Activated T-helper 1 cell treated with anti-CD3 and anti-CD28 coated beads, Interleukin-12 subunit alpha, Interleukin-12 subunit beta, Interleukin-2, Interleukin-4 antibody, amounts not matched to agents 30 ng/mL and 10 ng/mL and 1 ng/mL, durations not matched to agents 14 hours and 24 hours and 36 hours (primary cell): Measurements from ENCODE around the gene TTLL5. TPM values are rescaled to one million over a fixed set of nuclear protein-coding genes. Genes with fewer than 3 reads are reported as not detected.
"Not testable (repeated sequence)": the region's sequence is repeated elsewhere in the genome, so short reads cannot be mapped to it uniquely, and the experiment has no call there.

Experiments
- DNase-seq: peaks from one replicate; pipeline ENCODE4 v3.0.0; 2021; ENCODE audit warnings: low spot score
- H3K27ac Mint-ChIP-seq: one replicate; pipeline ENCODE4 v1.8.0; 2021; ENCODE audit warnings: mild to moderate bottlenecking, mixed read lengths
- H3K27me3 Mint-ChIP-seq: one replicate; pipeline ENCODE4 v1.8.0; 2022; ENCODE audit warnings: mild to moderate bottlenecking, moderate library complexity, mixed read lengths; ENCODE audit not compliant: insufficient read depth
- H3K36me3 Mint-ChIP-seq: one replicate; pipeline ENCODE4 v1.8.0; 2021; ENCODE audit warnings: low read depth, mixed read lengths
- H3K4me1 Mint-ChIP-seq: one replicate; pipeline ENCODE4 v1.8.0; 2021; ENCODE audit warnings: low read depth, mixed read lengths
- H3K4me3 Mint-ChIP-seq: one replicate; pipeline ENCODE4 v1.8.0; 2021; ENCODE audit warnings: mild to moderate bottlenecking, moderate library complexity, mixed read lengths
- H3K9me3 Mint-ChIP-seq: one replicate; pipeline ENCODE4 v1.8.0; 2021; ENCODE audit warnings: mixed read lengths
- intact Hi-C: fragments of 100-400 bp; cut with micrococcal nuclease; formaldehyde crosslinking; loops from one replicate; pipeline ENCODE4 v1.15.1; 2024
- total RNA-seq: library from RNA; stranded (reverse); gene quantifications from 2 replicates; pipeline ENCODE4 v1.2.3, GENCODE V29; 2022

The TTLL5 gene
- total RNA-seq, 1 donor from 2014 or later: 36.2 TPM

DNA sequence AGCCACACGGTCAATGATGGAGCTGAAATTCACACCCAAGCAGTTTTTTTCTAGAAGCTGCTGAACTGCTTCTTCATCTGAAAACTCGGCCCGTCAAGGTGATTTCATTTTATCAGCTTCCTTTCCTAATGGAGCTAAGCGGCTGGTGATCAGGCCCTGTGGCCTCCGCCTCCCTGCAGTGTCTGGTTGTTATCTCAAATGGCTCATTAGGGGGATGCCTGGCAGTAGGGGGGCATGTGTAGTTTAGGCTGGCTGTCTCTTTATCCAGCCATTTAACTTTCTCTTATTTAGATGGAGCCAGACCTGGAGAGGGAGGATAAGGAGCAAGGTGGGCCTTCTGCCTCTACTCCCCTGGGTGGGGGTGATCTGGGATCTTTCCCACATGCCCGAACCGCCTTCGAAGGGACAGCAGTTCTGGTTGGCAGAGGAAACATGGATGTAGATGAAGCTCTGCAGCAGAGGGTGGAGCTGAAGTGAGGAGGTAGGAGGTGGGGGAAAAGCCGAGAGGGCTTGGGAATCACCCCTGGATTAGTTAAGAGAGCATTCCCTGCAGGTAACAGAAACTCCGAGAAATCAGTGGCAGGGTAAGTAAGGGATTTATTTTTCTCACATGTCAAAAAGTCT, 256.4 kb downstream of the TTLL5 start:
- Mint-ChIP-seq H3K27me3 (no peaks in the 10 kb centered on the region), H3K27ac (no peak overlapping the region), H3K4me3 (no peak overlapping the region), H3K36me3 (peaks cover 4% of the 10 kb centered on the region), H3K4me1 (no peaks in the 10 kb centered on the region), H3K9me3 (no peaks in the 10 kb centered on the region)
- DNase-seq: no peak
- intact Hi-C loops: no loop called here

DNA sequence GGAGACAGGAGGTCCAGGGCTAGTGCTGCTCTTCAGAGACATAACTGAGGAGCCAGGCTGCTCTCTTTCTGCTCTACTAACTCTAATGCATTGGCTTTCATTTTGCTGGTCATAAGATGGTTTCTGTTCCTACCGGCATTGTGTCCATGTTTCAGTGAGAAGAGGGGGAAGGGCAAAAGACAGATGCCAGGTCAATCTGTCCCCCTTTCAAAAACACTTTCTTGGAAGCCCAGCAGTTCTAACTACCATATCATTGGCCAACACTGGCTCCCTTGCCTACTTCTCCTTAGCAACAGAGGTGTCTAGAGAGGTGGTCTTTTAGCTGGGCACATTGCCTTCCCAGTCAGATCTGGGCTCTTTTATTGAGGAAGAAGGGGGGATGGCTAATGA, 256.9 kb downstream of the TTLL5 start:
- intact Hi-C loops: no loop called here
- Mint-ChIP-seq H3K27me3 (no peaks in the 10 kb centered on the region), H3K36me3 (peaks cover 4% of the 10 kb centered on the region), H3K27ac (no peak overlapping the region), H3K9me3 (no peaks in the 10 kb centered on the region), H3K4me1 (no peaks in the 10 kb centered on the region), H3K4me3 (no peak overlapping the region)
- DNase-seq: no peak

DNA sequence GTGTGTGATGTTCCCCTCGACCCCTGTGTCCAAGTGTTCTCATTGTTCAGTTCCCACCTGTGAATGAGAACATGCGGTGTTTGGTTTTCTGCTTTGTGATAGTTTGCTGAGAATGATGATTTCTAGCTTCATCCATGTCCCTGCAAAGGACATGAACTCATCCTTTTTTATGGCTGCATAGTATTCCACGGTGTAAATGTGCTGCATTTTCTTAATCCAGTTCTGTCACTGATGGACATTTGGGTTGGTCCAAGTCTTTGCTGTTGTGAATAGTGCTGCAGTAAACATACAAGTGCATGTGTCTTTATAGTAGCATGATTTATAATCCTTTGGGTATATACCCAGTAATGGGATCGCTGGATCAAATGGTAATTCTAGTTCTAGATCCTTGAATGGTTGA, 259.4 kb downstream of the TTLL5 start:
- intact Hi-C loops, H3K4me1 Mint-ChIP-seq: not testable (repeated sequence)

DNA sequence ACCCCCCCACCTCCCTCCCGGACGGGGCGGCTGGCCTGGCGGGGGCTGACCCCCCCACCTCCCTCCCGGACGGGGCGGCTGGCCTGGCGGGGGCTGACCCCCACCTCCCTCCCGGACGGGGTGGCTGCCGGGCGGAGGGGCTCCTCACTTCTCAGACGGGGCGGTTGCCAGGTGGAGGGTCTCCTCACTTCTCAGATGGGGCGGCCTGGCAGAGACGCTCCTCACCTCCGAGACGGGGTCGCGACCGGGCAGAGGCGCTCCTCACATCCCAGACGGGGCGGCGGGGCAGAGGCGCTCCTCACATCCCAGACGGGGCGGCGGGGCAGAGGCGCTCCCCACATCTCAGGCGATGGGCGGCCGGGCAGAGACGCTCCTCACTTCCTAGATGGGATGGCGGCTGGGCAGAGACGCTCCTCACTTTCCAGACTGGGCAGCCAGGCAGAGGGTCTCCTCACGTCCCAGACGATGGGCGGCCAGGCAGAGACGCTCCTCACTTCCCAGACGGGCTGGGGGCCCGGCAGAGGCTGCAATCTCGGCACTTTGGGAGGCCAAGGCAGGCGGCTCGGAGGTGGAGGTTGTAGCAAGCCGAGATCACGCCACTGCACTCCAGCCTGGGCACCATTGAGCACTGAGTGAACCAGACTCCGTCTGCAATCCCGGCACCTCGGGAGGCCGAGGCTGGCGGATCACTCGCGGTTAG, 264.2 kb downstream of the TTLL5 start:
- H3K27ac Mint-ChIP-seq, H3K4me3 Mint-ChIP-seq, H3K27me3 Mint-ChIP-seq, H3K9me3 Mint-ChIP-seq, intact Hi-C loops, H3K36me3 Mint-ChIP-seq, H3K4me1 Mint-ChIP-seq, DNase-seq: not testable (repeated sequence)

More for the DNA sequence above, 259.4 kb downstream of the TTLL5 start:
- H3K27ac Mint-ChIP-seq, DNase-seq, H3K36me3 Mint-ChIP-seq, H3K9me3 Mint-ChIP-seq, H3K4me3 Mint-ChIP-seq, H3K27me3 Mint-ChIP-seq: not testable (repeated sequence)

DNA sequence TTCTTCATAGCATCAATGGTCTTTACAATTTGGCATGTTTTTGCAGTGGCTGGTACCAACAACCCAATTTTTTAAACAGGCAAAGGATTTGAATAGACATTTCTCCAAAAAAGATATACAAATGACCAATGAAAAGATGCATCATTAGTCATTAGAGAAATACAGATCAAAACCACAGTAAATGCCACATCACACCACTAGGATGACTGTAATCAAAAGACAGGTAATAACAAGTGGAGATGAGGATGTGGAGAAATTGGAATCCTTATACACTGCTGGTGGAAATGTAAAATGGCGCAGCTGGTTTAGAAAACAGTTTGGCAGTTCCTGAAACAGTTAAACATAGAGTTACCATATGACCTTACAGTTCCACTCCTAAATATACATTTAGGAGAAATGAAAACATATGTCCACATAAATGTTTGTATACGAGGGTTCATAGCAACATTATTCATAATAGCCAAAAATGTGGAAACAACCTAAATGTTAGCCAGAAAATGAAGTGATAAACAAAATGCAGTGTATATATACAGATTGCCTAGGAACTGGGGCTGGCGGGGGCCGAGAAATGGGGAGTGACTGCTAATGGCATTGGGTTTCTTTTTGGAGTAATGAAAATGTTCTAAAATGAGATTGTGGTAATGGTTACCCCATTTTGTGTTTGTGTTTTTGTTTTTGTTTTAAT, 265.5 kb downstream of the TTLL5 start:
- Mint-ChIP-seq H3K27me3 (no peaks in the 10 kb centered on the region), H3K27ac (no peak overlapping the region), H3K9me3 (no peaks in the 10 kb centered on the region), H3K4me1 (no peaks in the 10 kb centered on the region), H3K4me3 (no peak overlapping the region), H3K36me3 (no peaks in the 10 kb centered on the region)
- intact Hi-C loops: no loop called here
- DNase-seq: no peak

DNA sequence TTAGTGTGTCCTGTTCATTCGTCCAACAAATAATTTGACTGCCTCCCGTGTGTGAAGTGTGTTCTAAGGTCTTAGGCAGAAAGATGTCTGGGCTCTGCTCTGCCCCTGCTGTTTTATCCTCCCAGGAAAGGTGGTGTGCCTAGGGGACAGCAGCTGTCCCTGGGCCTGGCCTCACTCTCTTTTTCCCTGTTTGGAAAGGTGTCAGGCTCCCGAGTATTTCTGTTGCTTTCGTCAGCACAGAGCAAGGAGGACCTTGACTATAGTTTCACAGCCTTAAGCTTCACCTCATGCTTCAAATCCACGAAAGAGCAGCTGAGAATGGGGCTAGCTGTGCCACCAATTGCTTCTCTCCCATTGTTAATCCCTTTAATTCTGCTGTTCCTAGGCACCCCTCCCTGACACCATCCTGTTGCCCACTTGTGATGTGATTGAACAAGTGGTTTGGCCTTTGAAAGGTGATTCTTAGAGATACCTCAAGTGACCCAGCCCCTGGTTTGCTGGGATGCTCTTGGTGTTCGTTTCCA, 266.6 kb downstream of the TTLL5 start:
- Mint-ChIP-seq H3K36me3 (no peaks in the 10 kb centered on the region), H3K27me3 (no peaks in the 10 kb centered on the region), H3K9me3 (no peaks in the 10 kb centered on the region), H3K27ac (no peak overlapping the region), H3K4me3 (no peak overlapping the region), H3K4me1 (no peaks in the 10 kb centered on the region)
- intact Hi-C loops: no loop called here
- DNase-seq: no peak

GRCh38 chr14:75928690-75929181, 267.7 kb downstream of the TTLL5 start:
- DNase-seq: no peak
- no peaks in the 10 kb centered on the region for H3K9me3 Mint-ChIP-seq
- H3K4me1 Mint-ChIP-seq: no peaks in the 10 kb centered on the region
- no peak overlapping the region for H3K27ac Mint-ChIP-seq
- no peak overlapping the region for H3K4me3 Mint-ChIP-seq
- H3K36me3 Mint-ChIP-seq: no peaks in the 10 kb centered on the region
- intact Hi-C loops: no loop called here
- no peaks in the 10 kb centered on the region for H3K27me3 Mint-ChIP-seq

DNA sequence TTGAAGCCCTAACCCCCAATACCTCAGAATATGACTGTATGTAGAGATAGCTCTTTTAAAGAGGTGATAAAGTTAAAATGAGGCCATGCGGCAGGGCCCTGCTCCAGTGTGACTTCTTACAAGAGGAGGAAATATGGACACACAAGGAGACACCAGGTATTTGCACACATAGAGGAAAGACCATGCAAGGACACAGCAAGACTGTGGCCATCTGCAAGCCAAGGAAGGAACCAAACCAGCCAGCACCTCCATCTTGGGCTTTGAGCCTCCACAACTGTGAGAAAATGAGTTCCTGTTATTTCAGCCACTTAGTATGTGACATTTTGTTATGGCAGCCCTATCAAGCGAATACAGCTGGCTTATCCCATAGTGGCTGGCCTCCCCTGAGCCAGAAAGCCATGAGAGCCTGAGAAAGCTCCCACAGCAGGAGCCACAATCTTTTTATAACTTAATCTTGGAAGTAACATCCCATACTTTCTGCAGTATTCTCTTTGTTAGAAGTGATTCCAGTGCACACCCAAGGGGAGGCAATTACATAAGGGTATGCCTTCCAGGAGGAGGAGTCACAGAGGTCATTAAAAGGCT, 272.8 kb downstream of the TTLL5 start:
- Mint-ChIP-seq H3K4me3 (no peak overlapping the region), H3K27me3 (no peaks in the 10 kb centered on the region), H3K36me3 (no peaks in the 10 kb centered on the region), H3K9me3 (no peaks in the 10 kb centered on the region), H3K27ac (no peak overlapping the region), H3K4me1 (peaks cover 12% of the 10 kb centered on the region)
- intact Hi-C loops: no loop called here
- DNase-seq: no peak

DNA sequence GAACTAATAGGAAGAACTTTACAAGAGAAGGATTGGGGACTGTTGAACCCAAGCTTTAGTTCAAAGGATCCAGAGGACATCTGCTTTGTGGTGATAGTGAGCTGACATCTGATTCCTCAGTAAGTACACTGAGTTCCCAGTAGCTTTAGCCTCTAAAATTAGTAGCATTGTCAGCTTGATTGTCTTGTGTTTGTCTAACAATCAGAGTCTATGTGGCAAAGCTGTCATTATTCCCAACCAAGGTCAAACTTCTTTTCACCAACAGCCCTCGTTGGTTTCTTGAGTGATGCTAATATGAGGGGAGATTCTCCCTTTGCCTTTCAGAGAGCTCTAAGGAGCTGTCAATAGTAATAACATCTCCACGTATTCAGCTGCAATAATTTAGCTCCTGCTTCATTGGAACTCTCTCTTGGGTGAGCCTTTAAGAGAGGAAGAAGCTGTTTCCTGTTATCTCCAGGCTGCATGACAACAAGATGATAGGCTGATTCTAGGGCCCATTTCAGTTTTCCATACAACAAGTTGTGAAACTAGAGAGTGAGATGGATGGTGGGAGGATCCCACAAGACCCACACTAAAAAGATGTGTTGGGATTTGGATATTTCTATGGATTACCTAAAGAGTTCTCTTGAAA, 274.1 kb downstream of the TTLL5 start:
- Mint-ChIP-seq H3K9me3 (no peaks in the 10 kb centered on the region), H3K4me1 (peaks cover 12% of the 10 kb centered on the region), H3K27me3 (no peaks in the 10 kb centered on the region), H3K4me3 (no peak overlapping the region), H3K27ac (no peak overlapping the region), H3K36me3 (no peaks in the 10 kb centered on the region)
- intact Hi-C loops: no loop called here
- DNase-seq: no peak

DNA sequence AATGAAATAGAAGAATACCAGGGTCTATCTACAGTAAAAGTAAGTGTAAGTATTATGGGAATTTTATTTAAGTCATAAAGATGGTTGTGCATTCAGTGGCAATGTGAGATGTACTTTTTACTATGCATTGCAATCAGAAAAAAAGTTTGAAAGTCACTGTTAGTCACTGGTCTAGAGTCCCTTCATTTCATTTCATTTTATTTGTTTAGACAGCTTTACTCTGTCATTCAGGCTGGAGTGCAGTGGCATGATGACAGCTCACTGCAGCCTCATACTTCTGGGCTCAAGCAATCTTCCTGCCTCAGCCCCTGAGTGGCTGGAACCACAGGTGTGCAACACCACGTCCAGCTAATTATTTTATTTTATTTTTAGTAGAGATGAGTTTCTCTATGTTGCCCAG, 278.2 kb downstream of the TTLL5 start:
- DNase-seq: no peak
- no peaks in the 10 kb centered on the region for H3K27me3 Mint-ChIP-seq
- no peak overlapping the region for H3K27ac Mint-ChIP-seq
- H3K4me1 Mint-ChIP-seq: peaks cover 12% of the 10 kb centered on the region
- no peaks in the 10 kb centered on the region for H3K9me3 Mint-ChIP-seq
- no peak overlapping the region for H3K4me3 Mint-ChIP-seq
- intact Hi-C loops: no loop called here
- peaks cover 1% of the 10 kb centered on the region for H3K36me3 Mint-ChIP-seq

- no peak overlapping the region for H3K27ac Mint-ChIP-seq
- H3K36me3 Mint-ChIP-seq: peaks cover 1% of the 10 kb centered on the region
- no peak overlapping the region for H3K4me3 Mint-ChIP-seq
- no peaks in the 10 kb centered on the region for H3K27me3 Mint-ChIP-seq
- intact Hi-C loops: no loop called here
- no peak for DNase-seq
- H3K4me1 Mint-ChIP-seq: no peaks in the 10 kb centered on the region
- no peaks in the 10 kb centered on the region for H3K9me3 Mint-ChIP-seq
Measured at GRCh38 chr14:75941030-75941429, 280.0 kb downstream of the TTLL5 start.

DNA sequence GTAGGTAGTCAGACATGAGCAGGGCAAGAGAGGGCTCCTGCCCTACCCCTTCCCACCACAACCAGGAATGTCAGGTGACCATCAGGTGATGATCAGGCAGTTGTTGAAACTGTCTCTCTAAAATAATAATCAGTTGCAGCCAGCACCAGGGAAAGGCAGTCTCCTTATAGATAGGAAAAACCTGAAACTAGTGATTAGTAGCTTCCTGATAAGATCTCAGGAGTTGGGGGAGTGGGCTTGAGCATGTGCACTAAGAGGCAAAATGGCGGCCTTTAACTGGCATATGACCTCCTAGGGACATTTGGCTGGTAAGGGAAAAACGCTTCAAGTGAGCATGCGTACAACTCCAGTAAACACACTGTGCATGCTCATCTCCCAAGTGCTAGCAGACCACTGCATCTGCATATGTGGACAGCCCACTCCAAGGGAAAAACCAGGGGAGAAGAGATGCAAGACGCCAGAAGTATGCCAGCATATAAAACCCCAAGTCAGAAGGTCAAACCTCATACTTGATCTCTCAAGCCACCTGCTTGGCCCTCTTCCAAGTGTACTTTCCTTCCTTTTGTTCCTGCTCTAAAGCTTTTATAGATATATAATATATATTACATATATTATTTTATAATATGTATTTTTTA, 283.7 kb downstream of the TTLL5 start:
- Mint-ChIP-seq H3K27me3 (no peaks in the 10 kb centered on the region), H3K4me3 (no peak overlapping the region), H3K36me3 (peaks cover 1% of the 10 kb centered on the region), H3K4me1 (no peaks in the 10 kb centered on the region), H3K27ac (no peak overlapping the region), H3K9me3 (no peaks in the 10 kb centered on the region)
- no peak for DNase-seq
- intact Hi-C loops: no loop called here
